IPS-15b (cell line): ENCODE results near the gene SCAMP2.
A peak's percentile ranks its signal among the peaks of the same experiment; 100 is the strongest.

Experiments used
- H3K27me3 ChIP-seq: one replicate; pipeline ENCODE4 v1.6.1; 2013; ENCODE audit warnings: low read length; ENCODE audit not compliant: control insufficient read depth, insufficient read depth
- H3K36me3 ChIP-seq: one replicate; pipeline ENCODE4 v1.6.1; 2013; ENCODE audit warnings: low read length; ENCODE audit not compliant: control insufficient read depth, insufficient read depth
- H3K4me1 ChIP-seq: one replicate; pipeline ENCODE4 v1.6.1; 2013; ENCODE audit warnings: mild to moderate bottlenecking, low read length; ENCODE audit not compliant: control insufficient read depth, insufficient read depth
- H3K4me3 ChIP-seq: one replicate; pipeline ENCODE4 v1.5.1; 2013; ENCODE audit warnings: low read depth, low read length
- H3K9ac ChIP-seq: one replicate; pipeline ENCODE4 v1.6.1; 2013; ENCODE audit warnings: low read depth, mild to moderate bottlenecking, low read length
- H3K9me3 ChIP-seq: one replicate; pipeline ENCODE4 v1.6.1; 2013; ENCODE audit warnings: mild to moderate bottlenecking, low read length; ENCODE audit not compliant: control insufficient read depth, insufficient read depth

SCAMP2 gene

GRCh38 chr15:74807282-74807681, 65.9 kb downstream of the SCAMP2 start:
- H3K27me3 ChIP-seq: no peaks in the 10 kb centered on the region
- H3K36me3 ChIP-seq: peaks cover 7% of the 10 kb centered on the region
- no peaks in the 10 kb centered on the region for H3K4me1 ChIP-seq
- no peaks in the 10 kb centered on the region for H3K9me3 ChIP-seq
- no peak overlapping the region for H3K4me3 ChIP-seq
- H3K9ac ChIP-seq: no peak overlapping the region

GRCh38 chr15:74804935-74805334, 68.2 kb downstream of the SCAMP2 start:
- H3K27me3 ChIP-seq: no peaks in the 10 kb centered on the region
- H3K36me3 ChIP-seq: peaks cover 17% of the 10 kb centered on the region
- no peaks in the 10 kb centered on the region for H3K9me3 ChIP-seq
- H3K4me3 ChIP-seq: no peak overlapping the region
- H3K9ac ChIP-seq: no peak overlapping the region
- no peaks in the 10 kb centered on the region for H3K4me1 ChIP-seq

- Histone ChIP-seq H3K36me3 (peaks cover 20% of the 10 kb centered on the region), H3K9ac (no peak overlapping the region), H3K4me1 (no peaks in the 10 kb centered on the region), H3K4me3 (no peak overlapping the region), H3K27me3 (no peaks in the 10 kb centered on the region), H3K9me3 (no peaks in the 10 kb centered on the region)
Measured at GRCh38 chr15:74802862-74803447, 70.2 kb downstream of the SCAMP2 start.

GRCh38 chr15:74802290-74802689, 70.9 kb downstream of the SCAMP2 start:
- Histone ChIP-seq H3K9me3 (no peaks in the 10 kb centered on the region), H3K4me1 (no peaks in the 10 kb centered on the region), H3K4me3 (no peak overlapping the region), H3K27me3 (no peaks in the 10 kb centered on the region), H3K9ac (no peak overlapping the region), H3K36me3 (peaks cover 20% of the 10 kb centered on the region)

- no peaks in the 10 kb centered on the region for H3K4me1 ChIP-seq
- no peaks in the 10 kb centered on the region for H3K27me3 ChIP-seq
- no peaks in the 10 kb centered on the region for H3K9me3 ChIP-seq
- H3K4me3 ChIP-seq: no peak overlapping the region
- H3K36me3 ChIP-seq: peaks cover 20% of the 10 kb centered on the region
- no peak overlapping the region for H3K9ac ChIP-seq
Measured at GRCh38 chr15:74801311-74801997, 71.7 kb downstream of the SCAMP2 start.

- peaks cover 20% of the 10 kb centered on the region for H3K36me3 ChIP-seq
- H3K27me3 ChIP-seq: no peaks in the 10 kb centered on the region
- peak overlapping the region; percentile 54 for H3K9ac ChIP-seq
- H3K4me1 ChIP-seq: no peaks in the 10 kb centered on the region
- no peaks in the 10 kb centered on the region for H3K9me3 ChIP-seq
- no peak overlapping the region for H3K4me3 ChIP-seq
Measured at GRCh38 chr15:74800559-74801094, 72.5 kb downstream of the SCAMP2 start.

GRCh38 chr15:74799856-74800558, 73.2 kb downstream of the SCAMP2 start:
- H3K27me3 ChIP-seq: no peaks in the 10 kb centered on the region
- no peaks in the 10 kb centered on the region for H3K4me1 ChIP-seq
- no peaks in the 10 kb centered on the region for H3K9me3 ChIP-seq
- H3K36me3 ChIP-seq: peaks cover 20% of the 10 kb centered on the region
- H3K9ac ChIP-seq: peak overlapping the region; percentile 3
- no peak overlapping the region for H3K4me3 ChIP-seq

- H3K9ac ChIP-seq: no peak overlapping the region
- peaks cover 20% of the 10 kb centered on the region for H3K36me3 ChIP-seq
- no peaks in the 10 kb centered on the region for H3K4me1 ChIP-seq
Measured at GRCh38 chr15:74799255-74799855, 73.8 kb downstream of the SCAMP2 start.

GRCh38 chr15:74798388-74799254, 74.5 kb downstream of the SCAMP2 start:
- H3K4me1 ChIP-seq: no peaks in the 10 kb centered on the region
- H3K27me3 ChIP-seq: no peaks in the 10 kb centered on the region
- H3K9me3 ChIP-seq: no peaks in the 10 kb centered on the region
- H3K36me3 ChIP-seq: peaks cover 20% of the 10 kb centered on the region
- H3K4me3 ChIP-seq: no peak overlapping the region
- no peak overlapping the region for H3K9ac ChIP-seq

More at GRCh38 chr15:74799255-74799855, 73.8 kb downstream of the SCAMP2 start:
- no peak overlapping the region for H3K4me3 ChIP-seq
- no peaks in the 10 kb centered on the region for H3K9me3 ChIP-seq
- no peaks in the 10 kb centered on the region for H3K27me3 ChIP-seq

GRCh38 chr15:74795966-74796625, 77.1 kb downstream of the SCAMP2 start:
- Histone ChIP-seq H3K36me3 (peaks cover 3% of the 10 kb centered on the region), H3K9me3 (no peaks in the 10 kb centered on the region), H3K9ac (no peak overlapping the region), H3K27me3 (peaks cover 8% of the 10 kb centered on the region), H3K4me1 (no peaks in the 10 kb centered on the region), H3K4me3 (no peak overlapping the region)
